Left kidney (tissue), 2 donors: ENCODE measurements around the gene ATP6V0B. TPM values are rescaled to one million over a fixed set of nuclear protein-coding genes. Genes with fewer than 3 reads are reported as not detected.
A peak's percentile ranks its signal among the peaks of the same experiment; 100 is the strongest.

ENCODE experiments used
- DNase-seq: peaks from one replicate; pipeline ENCODE4 v3.0.0-alpha.2; 2013
- polyA plus RNA-seq: library from polyadenylated mRNA; unstranded; fragments of 120-200 nt; gene quantifications from one replicate; pipeline ENCODE4 v1.2.1, GENCODE V29; 2013; ENCODE audit not compliant: insufficient read length

ATP6V0B gene
- polyA plus RNA-seq, 1 donor = 118 TPM

GRCh38 chr1:43982808-43983207 is 8.0 kb downstream of the ATP6V0B start:
- DNase-seq = no peak

DNA sequence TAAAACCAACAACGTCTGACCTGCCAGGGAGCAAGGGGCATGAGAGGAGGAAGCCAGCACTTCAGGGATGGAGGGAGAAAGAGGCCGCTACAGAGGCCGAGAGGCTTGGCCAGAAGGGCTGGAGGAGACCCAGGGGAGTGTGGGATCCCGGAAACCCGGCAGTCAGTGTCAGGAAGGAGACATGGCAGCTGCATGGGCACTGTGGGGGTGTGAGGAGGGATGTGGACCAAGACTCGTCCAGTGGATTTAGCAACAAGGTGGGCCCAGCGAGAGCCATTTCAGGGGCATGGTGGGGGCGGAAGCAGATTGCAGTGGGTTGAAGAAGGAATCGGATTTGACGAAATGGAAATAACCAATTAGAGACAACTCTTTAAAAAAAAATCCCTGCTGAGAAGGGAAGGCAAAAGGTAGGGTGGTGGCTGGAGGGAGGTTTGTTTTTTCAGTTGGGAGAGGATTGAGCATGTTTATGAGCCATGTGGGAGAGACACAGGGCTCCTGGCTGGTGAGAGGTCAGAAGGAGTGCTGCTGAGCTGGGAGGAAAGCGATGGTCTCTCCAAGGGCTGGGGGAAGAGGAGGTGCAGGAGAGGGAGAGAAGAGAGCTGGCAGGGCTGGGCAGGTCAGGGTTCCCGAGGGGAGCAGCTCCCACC is 8.6 kb downstream of the ATP6V0B start:
- DNase-seq = no peak

- no peak for DNase-seq
Measured at GRCh38 chr1:43984855-43985254, 10.1 kb downstream of the ATP6V0B start.

DNA sequence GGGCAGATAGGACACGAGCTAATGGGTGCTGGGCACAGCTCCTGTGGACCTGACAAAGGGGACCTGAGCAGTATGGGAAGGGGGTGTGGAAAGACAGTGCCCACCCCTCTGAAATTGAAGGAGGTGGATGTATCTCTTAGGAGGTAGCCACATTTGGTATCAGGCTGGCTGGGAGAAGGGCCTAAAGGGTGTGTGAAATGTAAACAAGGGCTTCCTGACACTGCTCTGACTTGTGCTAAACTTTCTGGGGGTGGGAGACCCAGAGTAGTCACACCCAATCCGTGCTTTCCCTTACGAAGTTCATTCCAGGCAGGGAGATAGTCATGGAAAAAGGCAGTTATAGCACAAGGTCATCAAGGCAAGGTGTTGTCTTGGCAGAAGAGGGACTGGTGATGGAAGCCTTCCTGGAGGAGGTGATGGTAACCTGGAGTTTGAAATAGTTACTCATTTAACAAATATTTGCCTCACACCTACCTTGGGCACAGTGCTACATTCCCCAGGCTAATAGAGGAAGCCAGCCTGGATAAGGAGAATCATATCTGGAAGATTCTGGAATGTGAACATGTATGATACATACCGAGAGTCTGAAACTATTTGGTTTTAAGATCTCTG is 11.3 kb downstream of the ATP6V0B start:
- no peak for DNase-seq

DNA sequence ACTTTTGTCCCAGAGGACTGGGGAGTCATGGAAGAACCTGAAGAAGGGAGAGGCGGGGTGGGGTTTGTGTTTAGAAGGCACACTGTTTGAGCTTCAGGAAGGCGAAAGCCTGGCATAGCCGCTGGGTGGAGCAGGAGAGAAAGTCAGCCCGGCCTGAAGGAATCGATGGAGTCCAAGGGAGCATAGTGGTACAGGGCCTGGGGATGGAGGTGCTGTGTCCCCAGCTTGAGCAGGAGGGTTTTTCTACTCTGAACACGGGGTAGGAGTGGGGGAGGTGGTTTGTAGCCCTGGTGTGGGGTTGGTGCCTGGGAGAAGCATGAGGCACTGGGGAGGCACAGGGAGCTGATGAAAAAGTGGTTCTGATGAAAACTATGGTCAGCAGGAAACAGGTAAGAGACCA is 12.0 kb downstream of the ATP6V0B start:
- DNase-seq = no peak

DNA sequence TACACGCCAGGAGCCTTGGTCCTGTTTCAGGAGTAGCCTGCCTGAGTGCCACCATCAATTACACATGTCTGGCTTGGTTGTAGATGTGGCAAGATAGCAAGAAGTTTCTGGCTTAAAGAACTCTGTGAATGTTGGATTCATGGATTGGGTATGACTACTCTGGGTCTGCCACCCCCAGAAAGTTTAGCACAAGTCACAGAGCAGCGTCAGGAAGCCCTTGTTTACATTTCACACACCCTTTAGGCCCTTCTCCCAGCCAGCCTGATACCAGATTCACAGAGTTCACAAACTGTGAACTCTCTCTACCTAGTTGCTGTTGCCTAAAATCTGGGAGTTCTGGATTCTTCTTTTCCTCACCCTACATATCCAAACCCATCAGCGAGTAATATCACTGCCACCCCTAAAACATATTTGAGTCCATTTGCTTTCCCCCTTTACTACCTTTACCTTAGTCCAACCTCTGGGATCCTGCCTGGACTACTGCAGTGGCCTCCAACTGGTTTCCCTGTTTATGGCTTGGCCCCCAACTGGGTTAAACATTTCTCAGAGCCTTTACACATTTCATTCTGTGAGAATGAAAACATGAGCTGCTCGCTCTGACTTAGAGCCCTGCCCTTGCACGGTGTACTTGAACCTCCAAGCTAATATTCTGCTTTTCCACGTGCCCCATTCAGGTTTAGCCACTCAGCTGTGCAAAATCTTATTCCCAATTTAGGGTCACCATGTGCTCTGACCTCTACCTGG is 12.6 kb downstream of the ATP6V0B start:
- DNase-seq = no peak

GRCh38 chr1:43990271-43991199 is 15.8 kb downstream of the ATP6V0B start:
- no peak for DNase-seq

GRCh38 chr1:43991200-43991475 is 16.4 kb downstream of the ATP6V0B start:
- DNase-seq = no peak

GRCh38 chr1:43991476-43992231 is 16.9 kb downstream of the ATP6V0B start, which contains the start of gene CCDC24:
CCDC24 (plus strand) TSS chr1:43991599; CDS start chr1:43991879, 280 bp downstream.
- peak; percentile 76 for DNase-seq

GRCh38 chr1:43992232-43992995 is 17.7 kb downstream of the ATP6V0B start:
- DNase-seq = no peak

GRCh38 chr1:43993206-43993914 is 18.6 kb downstream of the ATP6V0B start:
- no peak for DNase-seq

- no peak for DNase-seq
Measured at GRCh38 chr1:43994071-43994470, 19.3 kb downstream of the ATP6V0B start.

- DNase-seq = no peak
Measured at GRCh38 chr1:43994794-43995790, 20.3 kb downstream of the ATP6V0B start.

DNA sequence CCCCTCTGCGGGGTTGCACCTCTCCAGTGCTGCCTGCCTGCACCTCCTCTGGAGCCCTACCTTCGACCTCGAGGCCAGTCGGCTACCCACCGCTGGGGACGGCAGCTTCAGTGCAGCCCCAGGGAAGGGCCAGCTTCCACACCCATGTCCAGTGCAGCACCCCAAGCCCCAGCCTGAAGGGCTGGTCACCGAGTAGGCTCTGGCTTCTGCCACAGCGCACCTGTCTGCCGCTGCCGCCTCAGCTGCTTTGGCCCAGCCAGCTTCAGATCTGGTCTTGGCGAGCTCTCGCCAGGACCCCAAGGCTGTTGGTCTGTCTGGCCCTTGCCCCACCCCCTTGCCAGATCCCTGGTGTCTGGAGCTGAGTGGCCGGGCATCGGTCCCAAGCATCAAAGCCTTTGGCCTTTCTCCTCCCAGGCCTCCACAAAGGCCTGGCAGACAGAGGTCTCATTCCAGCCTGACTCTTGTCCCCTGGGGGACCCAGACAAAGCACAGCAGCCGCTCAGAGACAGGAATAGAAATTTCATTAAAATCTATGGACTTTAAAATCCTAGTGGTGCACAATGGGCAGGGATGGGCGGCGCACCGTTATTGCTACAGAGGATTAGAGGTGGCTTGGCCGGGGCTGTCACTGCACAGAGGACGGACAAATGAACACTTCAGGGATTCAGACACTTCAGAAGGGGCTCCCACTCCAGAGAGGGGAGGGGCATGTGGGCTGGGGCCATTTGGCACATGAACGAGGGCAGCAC is 21.4 kb downstream of the ATP6V0B start:
- no peak for DNase-seq

DNA sequence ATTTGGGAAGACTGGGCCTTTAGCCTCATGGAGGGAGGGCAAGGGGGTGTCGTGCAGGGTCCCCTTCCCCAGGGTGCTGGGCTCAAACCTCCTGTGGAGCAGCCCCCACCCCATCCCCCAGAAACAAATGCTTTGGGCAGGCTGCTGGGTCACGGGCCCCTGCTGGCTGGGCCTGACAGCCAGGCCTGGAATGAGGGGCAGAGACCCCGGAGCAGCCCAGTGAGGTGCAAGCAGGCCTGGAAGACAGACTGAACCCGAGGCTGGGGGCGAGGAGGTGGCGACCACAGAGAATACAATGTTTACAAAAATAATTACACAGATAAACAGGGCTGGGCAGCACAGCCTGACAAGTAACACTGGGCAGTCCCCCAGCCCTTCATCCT is 22.0 kb downstream of the ATP6V0B start:
- DNase-seq = no peak

DNA sequence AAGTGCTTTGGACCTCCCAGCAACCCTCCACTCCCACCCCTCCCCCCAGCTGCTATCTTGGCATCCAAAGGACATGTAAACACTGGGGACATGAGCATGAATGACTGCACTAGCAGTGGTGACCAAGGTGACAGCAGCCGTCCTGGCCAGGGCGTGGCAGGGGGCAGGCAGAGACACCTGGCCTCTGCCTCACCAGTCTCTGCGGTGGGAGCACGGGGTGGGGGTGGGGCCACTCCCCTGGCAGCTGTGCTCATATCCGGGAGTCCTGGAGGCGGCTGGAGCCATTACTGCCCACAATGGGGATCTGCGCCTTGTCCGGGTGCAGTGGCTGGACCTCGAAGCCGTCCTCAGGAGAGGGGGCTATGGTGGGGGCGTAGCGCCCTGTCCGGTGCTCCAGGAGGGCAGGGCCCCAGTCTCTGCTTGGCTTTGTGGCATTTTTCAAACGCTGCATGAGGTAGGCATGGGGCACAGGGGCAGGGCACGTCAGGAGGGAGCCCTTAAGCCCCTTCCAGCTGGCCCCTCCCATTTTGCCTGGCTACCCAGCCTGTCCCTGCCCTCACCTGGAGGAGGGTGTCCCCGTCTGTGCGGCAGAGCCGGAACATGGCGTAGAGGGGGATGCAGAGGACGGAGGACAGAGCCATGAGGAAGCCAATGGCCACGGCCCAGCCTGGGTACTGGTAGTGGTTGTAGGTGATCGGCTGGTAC is 22.7 kb downstream of the ATP6V0B start:
- DNase-seq = no peak

GRCh38 chr1:43998000-43998378 is 23.2 kb downstream of the ATP6V0B start:
- DNase-seq = no peak

GRCh38 chr1:43999455-43999854 is 24.7 kb downstream of the ATP6V0B start:
- no peak for DNase-seq
